OCI-LY1 (cell line): ENCODE measurements around the gene ZNF319.

Experiments used
- H2AFZ ChIP-seq: fragments of 200-600 bp; sonication (generic), shearing (Covaris generic); 2 replicates; pipeline ENCODE4 v1.6.0; 2014; ENCODE audit warnings: antibody characterized with exemption, mild to moderate bottlenecking, low read length
- H3F3A ChIP-seq: fragments of 200-600 bp; sonication (generic), shearing (Covaris generic); 2 replicates; pipeline ENCODE4 v1.6.0; 2014; ENCODE audit warnings: mild to moderate bottlenecking, antibody characterized with exemption, low read length, moderate library complexity; ENCODE audit not compliant: insufficient read depth
- H3K27ac ChIP-seq: fragments of 200-600 bp; sonication (generic); 2 replicates; pipeline ENCODE4 v1.5.1; 2014; ENCODE audit warnings: low read length, mixed run types, mild to moderate bottlenecking, low read depth; ENCODE audit not compliant: poor library complexity, severe bottlenecking
- H3K27me3 ChIP-seq: fragments of 200-600 bp; sonication (generic); 2 replicates; pipeline ENCODE4 v1.6.0; 2014; ENCODE audit warnings: antibody characterized with exemption, mild to moderate bottlenecking, low read length, moderate library complexity; ENCODE audit not compliant: insufficient read depth
- H3K36me3 ChIP-seq: fragments of 200-600 bp; sonication (generic); 2 replicates; pipeline ENCODE4 v1.6.1; 2014; ENCODE audit warnings: mild to moderate bottlenecking, antibody characterized with exemption, low read length, moderate library complexity, mixed read lengths; ENCODE audit not compliant: insufficient read depth
- H3K4me1 ChIP-seq: fragments of 200-600 bp; sonication (generic); 2 replicates; pipeline ENCODE4 v1.5.1; 2014; ENCODE audit warnings: mild to moderate bottlenecking, low read length, moderate library complexity; ENCODE audit not compliant: insufficient read depth, severe bottlenecking
- H3K4me2 ChIP-seq: fragments of 200-600 bp; sonication (generic), shearing (Covaris generic); 2 replicates; pipeline ENCODE4 v1.6.1; 2014; ENCODE audit warnings: low read length
- H3K4me3 ChIP-seq: fragments of 200-600 bp; sonication (generic); 2 replicates; pipeline ENCODE4 v1.5.1; 2014; ENCODE audit warnings: low read length, low read depth, mild to moderate bottlenecking, mixed read lengths; ENCODE audit not compliant: poor library complexity, severe bottlenecking
- H3K79me2 ChIP-seq: fragments of 200-600 bp; shearing (Covaris generic); 2 replicates; pipeline ENCODE4 v1.6.1; 2016; ENCODE audit warnings: mixed run types, low read length, mixed read lengths; ENCODE audit not compliant: insufficient read depth
- H3K9ac ChIP-seq: fragments of 200-600 bp; sonication (generic), shearing (Covaris generic); 2 replicates; pipeline ENCODE4 v1.6.1; 2014; ENCODE audit warnings: mild to moderate bottlenecking, low read length, mixed read lengths
- H3K9me2 ChIP-seq: fragments of 200-600 bp; sonication (generic), shearing (Covaris generic); 2 replicates; pipeline ENCODE4 v1.6.1; 2014; ENCODE audit warnings: low read depth, mild to moderate bottlenecking, low read length, mixed read lengths
- H3K9me3 ChIP-seq: fragments of 200-600 bp; shearing (Covaris generic); 2 replicates; pipeline ENCODE4 v1.6.1; 2014; ENCODE audit warnings: low read length, mixed read lengths
- H4K20me1 ChIP-seq: fragments of 200-600 bp; sonication (generic), shearing (Covaris generic); 2 replicates; pipeline ENCODE4 v1.6.0; 2016; ENCODE audit warnings: mild to moderate bottlenecking, low read length; ENCODE audit not compliant: insufficient read depth
- CTCF ChIP-seq: fragments of 200-600 bp; sonication (generic), shearing (Covaris generic); IDR thresholded peaks from 2 replicates; pipeline ENCODE4 v1.5.1; 2017; ENCODE audit warnings: mild to moderate bottlenecking, antibody characterized with exemption, low read length, moderate library complexity, mixed read lengths
- EZH2 ChIP-seq: fragments of 200-600 bp; sonication (generic), shearing (Covaris generic); IDR thresholded peaks from 2 replicates; pipeline ENCODE4 v1.8.0; 2017; ENCODE audit warnings: borderline replicate concordance, mixed run types, mild to moderate bottlenecking, antibody characterized with exemption, low read length, moderate library complexity, mixed read lengths

ZNF319 gene

DNA sequence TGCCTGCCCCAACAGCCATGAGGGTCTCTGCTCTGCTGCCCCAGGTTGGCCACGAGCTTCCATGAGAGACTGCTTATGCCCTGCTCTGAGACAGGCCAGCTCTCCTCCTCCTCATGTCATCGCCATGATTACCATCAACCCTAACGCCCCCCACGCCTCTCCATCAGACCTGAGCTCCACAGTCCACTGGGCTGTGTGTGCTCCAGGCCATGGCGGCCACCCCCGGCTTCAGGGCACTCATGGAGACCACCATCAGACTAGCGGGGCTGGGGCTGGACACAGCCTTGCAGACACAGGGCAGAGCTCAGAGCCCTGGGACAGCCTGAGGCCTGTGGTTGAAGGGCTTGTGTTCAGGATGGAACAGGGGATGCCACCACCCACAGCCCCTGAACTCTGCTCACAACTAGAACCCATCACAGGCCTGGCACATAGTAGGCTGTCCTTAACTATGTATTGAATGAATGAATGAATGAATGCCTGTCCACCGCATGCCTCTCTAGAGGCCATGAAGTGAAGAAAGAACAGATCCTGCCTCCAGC is 44.1 kb downstream of the ZNF319 start:
- no peaks in the 10 kb centered on the region for H3K9me2 ChIP-seq
- H3K36me3 ChIP-seq, result no peaks in the 10 kb centered on the region
- H3K4me2 ChIP-seq, result no peak overlapping the region
- no peaks in the 10 kb centered on the region for H3K4me1 ChIP-seq
- no peak overlapping the region for H3K9ac ChIP-seq
- no peak for TF ChIP-seq CTCF
- no peak for TF ChIP-seq EZH2
- no peaks in the 10 kb centered on the region for H3K79me2 ChIP-seq
- H3K27me3 ChIP-seq, result no peaks in the 10 kb centered on the region
- no peak overlapping the region for H3K27ac ChIP-seq
- H3F3A ChIP-seq, result no peaks in the 10 kb centered on the region
- no peaks in the 10 kb centered on the region for H3K9me3 ChIP-seq
- no peak overlapping the region for H3K4me3 ChIP-seq
- H2AFZ ChIP-seq, result no peak overlapping the region
- H4K20me1 ChIP-seq, result no peaks in the 10 kb centered on the region

DNA sequence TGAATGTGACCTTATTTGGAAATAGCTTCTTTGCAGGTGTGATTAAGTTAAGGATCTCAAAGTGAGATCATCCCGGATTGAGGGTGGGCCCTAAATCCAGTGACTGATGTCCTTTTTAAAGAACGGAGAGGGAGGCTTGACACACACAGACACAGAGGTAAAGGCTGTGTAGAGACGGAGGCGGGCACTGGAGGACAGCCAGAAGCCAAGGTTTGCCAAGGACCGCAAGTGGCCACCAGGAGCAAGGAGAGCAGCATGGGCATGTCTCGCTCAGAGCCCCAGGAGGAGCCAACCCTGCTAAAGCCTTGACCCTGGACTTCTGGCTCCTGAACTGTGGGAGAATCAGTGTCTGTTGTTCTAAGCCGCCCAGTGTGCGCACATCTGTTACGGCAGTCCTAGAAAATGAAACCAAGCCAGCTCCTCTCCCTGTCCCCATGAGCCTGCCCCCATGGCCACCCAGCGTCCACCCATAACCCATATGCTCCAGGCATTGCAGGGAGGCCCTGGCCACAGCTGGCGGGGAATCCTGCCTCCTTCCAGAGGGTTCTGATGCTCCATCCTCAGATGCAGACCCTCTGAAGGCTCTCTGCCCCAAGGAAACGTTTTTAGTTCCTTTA is 44.8 kb downstream of the ZNF319 start:
- Histone ChIP-seq H3K79me2 (no peaks in the 10 kb centered on the region), H3K4me3 (no peak overlapping the region), H3K4me2 (no peak overlapping the region), H4K20me1 (no peaks in the 10 kb centered on the region), H3F3A (no peaks in the 10 kb centered on the region), H3K9me3 (no peaks in the 10 kb centered on the region), H3K27ac (no peak overlapping the region), H3K27me3 (no peaks in the 10 kb centered on the region), H3K36me3 (no peaks in the 10 kb centered on the region), H3K4me1 (no peaks in the 10 kb centered on the region), H2AFZ (no peak overlapping the region), H3K9ac (no peak overlapping the region), H3K9me2 (no peaks in the 10 kb centered on the region)
- TF ChIP-seq CTCF (no peak), EZH2 (no peak)

- no peaks in the 10 kb centered on the region for H3K79me2 ChIP-seq
- no peak overlapping the region for H3K9ac ChIP-seq
- H3K4me1 ChIP-seq, result no peaks in the 10 kb centered on the region
- TF ChIP-seq CTCF, result no peak
- TF ChIP-seq EZH2, result no peak
- no peak overlapping the region for H2AFZ ChIP-seq
- no peak overlapping the region for H3K27ac ChIP-seq
- H3K36me3 ChIP-seq, result no peaks in the 10 kb centered on the region
- no peaks in the 10 kb centered on the region for H3K9me2 ChIP-seq
- H4K20me1 ChIP-seq, result no peaks in the 10 kb centered on the region
- no peak overlapping the region for H3K4me3 ChIP-seq
- H3F3A ChIP-seq, result no peaks in the 10 kb centered on the region
- no peak overlapping the region for H3K4me2 ChIP-seq
- H3K27me3 ChIP-seq, result no peaks in the 10 kb centered on the region; the same call in 1 of the 2 replicates
- H3K9me3 ChIP-seq, result no peaks in the 10 kb centered on the region
These were observed 46.6 kb downstream of the ZNF319 start for GRCh38 chr16:57953857-57954256.
